SJCRH30 (cell line): ENCODE results near the gene ARHGAP31. TPM values are rescaled to one million over a fixed set of nuclear protein-coding genes. Genes with fewer than 3 reads are reported as not detected.
"Not testable (repeated sequence)": the region's sequence is repeated elsewhere in the genome, so short reads cannot be mapped to it uniquely, and the experiment has no call there.

ENCODE experiments used
- DNase-seq, 2 experiments: peaks; one replicate each; pipeline ENCODE4 v3.0.0-alpha.2; 2015 to 2020
- H3K27ac ChIP-seq: fragments of 250-450 bp; sonication (Bioruptor Pico); 2 replicates; pipeline ENCODE4 v1.5.1; 2020; ENCODE audit warnings: mild to moderate bottlenecking, moderate library complexity
- H3K27me3 ChIP-seq: fragments of 250-450 bp; sonication (Bioruptor Pico); 2 replicates; pipeline ENCODE4 v1.5.1; 2020; ENCODE audit warnings: mild to moderate bottlenecking, moderate library complexity
- H3K36me3 ChIP-seq: fragments of 250-450 bp; sonication (Bioruptor Pico); 2 replicates; pipeline ENCODE4 v1.5.1; 2020; ENCODE audit warnings: mild to moderate bottlenecking, moderate library complexity
- H3K4me1 ChIP-seq: fragments of 250-450 bp; sonication (Bioruptor Pico); 2 replicates; pipeline ENCODE4 v1.5.1; 2020; ENCODE audit warnings: mild to moderate bottlenecking, moderate library complexity
- H3K4me3 ChIP-seq: fragments of 250-450 bp; sonication (Bioruptor Pico); 2 replicates; pipeline ENCODE4 v1.5.1; 2020; ENCODE audit warnings: mild to moderate bottlenecking, moderate library complexity
- H3K9me3 ChIP-seq: fragments of 250-450 bp; sonication (Bioruptor Pico); replicated peaks from 2 replicates; pipeline ENCODE4 v1.5.1; 2020; ENCODE audit warnings: mild to moderate bottlenecking, moderate library complexity
- total RNA-seq: library from RNA; depleted of rRNA; stranded (reverse); fragments of >200 nt; shearing (Covaris generic); gene quantifications from 2 replicates; pipeline ENCODE4 v1.2.3, GENCODE V29; 2014

ARHGAP31 gene
- total RNA-seq, 1 experiment from 2014 or later: 7.9 TPM

DNA sequence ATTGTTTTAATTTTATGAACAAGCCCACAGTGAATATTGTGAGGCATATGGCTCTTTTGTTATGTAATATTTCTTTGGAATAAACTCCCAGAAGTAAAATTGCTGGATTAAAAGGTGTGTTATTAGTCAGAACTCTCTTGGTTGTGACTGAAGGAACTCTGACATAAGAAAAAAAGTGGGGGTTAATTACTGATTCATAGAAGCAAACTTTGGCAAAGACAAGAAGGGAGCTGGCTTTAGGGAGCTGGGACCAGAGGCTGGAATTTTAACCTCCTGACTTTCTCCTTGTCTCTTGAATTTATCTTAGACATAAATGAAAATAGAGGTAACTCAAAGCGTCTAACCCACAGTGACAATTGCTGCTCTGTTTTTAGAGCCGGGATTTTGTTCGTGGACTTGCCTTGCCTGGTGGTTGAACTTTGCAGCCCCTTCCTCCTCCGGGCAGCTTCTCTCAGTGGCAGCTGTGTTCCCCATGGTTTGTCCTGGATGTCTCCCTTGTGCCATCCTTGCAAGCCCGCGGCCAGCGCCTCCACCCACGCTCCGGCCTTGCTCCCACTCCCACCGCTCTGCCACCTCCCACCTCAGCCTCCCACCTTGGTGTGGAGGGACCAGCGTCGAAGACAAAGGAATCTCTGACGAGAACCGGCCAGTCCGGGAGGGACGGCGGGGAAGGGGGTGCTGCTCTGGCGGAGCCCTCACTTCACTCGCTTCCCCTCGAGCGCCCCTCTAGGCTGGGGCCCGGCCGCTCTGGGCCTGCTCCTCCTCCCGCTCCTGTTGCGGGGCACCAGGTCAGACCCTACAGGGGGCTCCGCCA is 28.0 kb downstream of the ARHGAP31 start:
- H3K4me1 ChIP-seq: peaks cover 29% of the 10 kb centered on the region
- peak overlapping the region; percentile 65 for H3K4me3 ChIP-seq
- no peaks in the 10 kb centered on the region for H3K27me3 ChIP-seq
- H3K9me3 ChIP-seq: no peaks in the 10 kb centered on the region
- peak overlapping the region; percentile 90 for H3K27ac ChIP-seq
- H3K36me3 ChIP-seq: 0 out of 2 replicates have a peak, but pooled peaks cover 4% of the 10 kb centered on the region
- no peak for DNase-seq

DNA sequence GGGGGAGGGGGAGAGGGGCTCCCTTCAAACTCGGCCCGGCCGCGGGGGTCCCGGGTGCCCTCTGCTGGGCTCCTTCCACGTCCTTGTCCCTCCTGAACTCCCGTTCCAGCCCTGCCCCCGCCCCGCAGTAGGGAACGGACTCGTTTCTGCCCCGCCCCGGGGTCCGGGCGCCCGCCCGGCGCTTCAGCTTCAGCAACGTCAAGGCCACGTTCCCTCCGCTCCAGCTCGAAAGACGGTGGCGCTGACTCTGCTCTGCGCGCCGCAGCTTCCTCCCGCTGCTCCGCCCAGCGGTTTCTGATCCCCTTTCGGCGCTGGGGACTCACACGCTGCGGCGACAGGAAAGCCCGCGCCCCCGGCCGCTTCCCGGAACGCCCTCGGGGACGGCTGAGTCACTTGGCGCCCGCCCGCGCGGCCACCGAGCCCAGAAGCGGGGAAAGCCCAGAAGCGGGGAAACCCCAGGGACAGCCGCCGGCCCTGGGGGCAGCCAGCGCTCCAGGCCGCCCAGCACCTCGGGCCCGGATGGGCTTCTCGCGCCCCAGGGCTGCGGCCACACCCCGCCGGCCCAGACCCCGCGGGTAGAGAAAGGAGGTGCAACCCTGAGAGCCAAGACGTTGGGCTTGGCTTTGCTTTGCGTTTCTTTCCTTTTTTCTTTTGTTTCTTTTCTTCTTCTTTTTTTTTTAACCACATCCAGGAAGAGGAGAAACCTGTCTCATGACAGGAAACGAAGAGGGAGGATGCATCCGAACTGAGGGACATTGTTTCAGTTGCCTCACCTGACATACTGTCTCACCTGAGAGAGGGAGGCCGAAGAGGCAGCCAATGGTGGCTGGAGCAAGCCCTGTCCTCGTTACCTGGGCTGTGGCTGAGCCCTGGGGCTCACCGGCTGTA is 28.9 kb downstream of the ARHGAP31 start:
- Histone ChIP-seq H3K4me1 (peaks cover 22% of the 10 kb centered on the region), H3K36me3 (0 out of 2 replicates have a peak, but pooled peaks cover 4% of the 10 kb centered on the region), H3K4me3 (peak overlapping the region; percentile 65), H3K27ac (peak overlapping the region; percentile 90), H3K27me3 (no peaks in the 10 kb centered on the region), H3K9me3 (no peaks in the 10 kb centered on the region)
- DNase-seq: peak; percentile 82 to 88

DNA sequence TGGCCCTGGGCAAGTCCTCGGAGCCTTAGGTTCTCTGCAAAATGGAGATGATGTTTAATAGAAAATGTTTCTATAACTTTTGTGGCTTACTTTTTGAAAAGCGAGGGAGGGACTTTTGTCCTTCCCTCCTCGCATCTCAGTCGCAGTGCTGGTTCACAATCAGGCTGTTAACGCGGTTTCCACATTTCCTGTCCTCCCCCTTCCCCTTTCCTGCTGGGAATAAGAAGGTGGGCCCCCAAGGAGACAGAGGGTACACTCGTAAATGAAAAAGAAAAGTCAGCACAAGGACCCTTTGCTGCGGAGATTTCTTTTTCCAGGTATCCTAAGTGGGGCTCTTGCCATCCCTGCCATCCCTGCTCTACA is 29.5 kb downstream of the ARHGAP31 start:
- Histone ChIP-seq H3K4me1 (peaks cover 16% of the 10 kb centered on the region), H3K27me3 (no peaks in the 10 kb centered on the region), H3K4me3 (peak overlapping the region; percentile 65), H3K9me3 (no peaks in the 10 kb centered on the region), H3K27ac (peak overlapping the region; percentile 90; the same call in 1 of the 2 replicates), H3K36me3 (0 out of 2 replicates have a peak, but pooled peaks cover 4% of the 10 kb centered on the region)
- DNase-seq: no peak

DNA sequence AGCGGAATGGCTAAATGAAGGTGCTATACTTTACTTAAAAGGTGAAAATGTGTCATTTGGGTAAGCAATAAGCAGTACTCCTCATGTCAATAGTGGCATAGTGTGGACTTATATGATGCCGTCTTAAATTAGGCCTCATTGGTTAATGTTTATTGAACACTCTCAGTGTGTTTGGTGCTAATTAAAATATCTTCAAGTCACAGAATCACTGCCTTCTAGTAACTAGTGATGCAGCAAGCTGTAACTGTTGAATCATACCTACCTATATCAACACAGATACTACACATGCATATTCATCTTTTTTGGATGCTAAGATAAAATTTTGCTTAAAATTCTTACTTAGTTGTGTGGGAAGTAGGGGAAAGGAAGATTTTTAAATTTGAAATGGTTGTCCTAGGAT is 30.7 kb downstream of the ARHGAP31 start:
- Histone ChIP-seq H3K4me3 (no peak overlapping the region), H3K27ac (no peak overlapping the region), H3K4me1 (peaks cover 5% of the 10 kb centered on the region; the same call in 1 of the 2 replicates), H3K36me3 (peaks cover 9% of the 10 kb centered on the region; the same call in 1 of the 2 replicates), H3K9me3 (no peaks in the 10 kb centered on the region), H3K27me3 (no peaks in the 10 kb centered on the region)
- no peak for DNase-seq

DNA sequence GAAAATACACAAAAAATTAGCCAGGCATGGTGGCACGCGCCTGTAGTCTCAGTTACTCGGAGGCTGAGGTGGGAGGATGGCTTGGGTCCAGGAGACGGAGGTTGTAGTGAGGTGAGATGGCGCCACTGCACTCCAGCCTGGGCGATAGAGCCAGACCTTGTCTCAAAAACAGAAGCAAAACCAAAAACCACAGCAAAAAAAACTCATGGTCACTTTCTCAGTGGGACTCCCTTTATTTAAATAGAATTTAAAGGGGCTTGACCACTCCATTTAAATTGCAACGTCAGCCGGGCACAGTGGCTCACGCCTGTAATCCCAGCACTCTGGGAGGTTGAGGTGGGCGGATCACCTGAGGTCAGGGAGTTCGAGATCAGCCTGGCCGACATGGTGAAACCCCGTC is 32.8 kb downstream of the ARHGAP31 start:
- Histone ChIP-seq H3K36me3 (peaks cover 10% of the 10 kb centered on the region; the same call in 1 of the 2 replicates), H3K27ac (no peak overlapping the region), H3K4me1 (no peaks in the 10 kb centered on the region), H3K27me3 (no peaks in the 10 kb centered on the region), H3K9me3 (no peaks in the 10 kb centered on the region), H3K4me3 (no peak overlapping the region)
- DNase-seq: no peak

DNA sequence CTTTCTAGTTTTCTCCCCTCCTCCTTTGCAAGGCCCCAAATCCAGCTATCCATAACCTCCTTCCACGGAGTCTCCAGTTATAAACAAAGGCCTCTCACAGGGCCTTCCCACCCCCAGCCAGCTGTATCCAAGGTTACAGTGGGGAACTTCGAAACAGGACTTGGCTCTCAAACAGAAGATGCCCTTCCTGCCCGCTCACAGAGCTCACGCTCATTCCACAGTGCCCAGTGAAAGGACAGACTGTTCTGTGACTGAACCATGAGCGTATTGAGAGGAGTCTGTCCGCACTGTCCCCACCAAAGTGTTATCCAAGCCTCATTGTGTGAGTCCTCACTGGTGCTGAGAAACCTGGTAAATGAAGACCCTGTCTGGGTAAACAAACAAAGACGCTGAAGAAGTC is 35.4 kb downstream of the ARHGAP31 start:
- no peak for DNase-seq
- no peaks in the 10 kb centered on the region for H3K9me3 ChIP-seq
- no peaks in the 10 kb centered on the region for H3K27me3 ChIP-seq
- H3K27ac ChIP-seq: no peak overlapping the region
- H3K4me3 ChIP-seq: no peak overlapping the region
- no peaks in the 10 kb centered on the region for H3K4me1 ChIP-seq
- peaks cover 7% of the 10 kb centered on the region; the same call in 1 of the 2 replicates for H3K36me3 ChIP-seq

DNA sequence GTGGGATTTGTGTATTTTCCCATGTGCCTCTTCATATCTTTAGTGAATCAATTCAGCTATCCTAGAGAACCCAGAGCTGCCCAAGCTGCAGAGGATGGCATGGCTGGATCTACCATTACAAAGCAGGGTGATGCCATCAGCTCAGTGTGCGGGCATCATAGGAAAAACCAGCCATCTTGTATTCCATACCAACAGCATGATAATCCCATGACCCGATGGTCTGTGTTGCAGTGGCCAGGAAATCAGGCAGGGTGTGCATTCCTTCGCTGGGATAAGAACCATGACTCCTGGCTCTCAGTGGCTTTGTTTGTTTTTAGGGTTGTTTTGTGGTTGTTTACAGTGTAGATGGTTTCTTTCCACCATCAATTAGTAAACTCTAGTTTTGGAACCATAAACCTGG is 36.0 kb downstream of the ARHGAP31 start:
- no peaks in the 10 kb centered on the region for H3K9me3 ChIP-seq
- H3K27me3 ChIP-seq: no peaks in the 10 kb centered on the region
- H3K4me3 ChIP-seq: no peak overlapping the region
- H3K4me1 ChIP-seq: no peaks in the 10 kb centered on the region; the same call in 1 of the 2 replicates
- peaks cover 7% of the 10 kb centered on the region; the same call in 1 of the 2 replicates for H3K36me3 ChIP-seq
- no peak overlapping the region for H3K27ac ChIP-seq
- DNase-seq: no peak

DNA sequence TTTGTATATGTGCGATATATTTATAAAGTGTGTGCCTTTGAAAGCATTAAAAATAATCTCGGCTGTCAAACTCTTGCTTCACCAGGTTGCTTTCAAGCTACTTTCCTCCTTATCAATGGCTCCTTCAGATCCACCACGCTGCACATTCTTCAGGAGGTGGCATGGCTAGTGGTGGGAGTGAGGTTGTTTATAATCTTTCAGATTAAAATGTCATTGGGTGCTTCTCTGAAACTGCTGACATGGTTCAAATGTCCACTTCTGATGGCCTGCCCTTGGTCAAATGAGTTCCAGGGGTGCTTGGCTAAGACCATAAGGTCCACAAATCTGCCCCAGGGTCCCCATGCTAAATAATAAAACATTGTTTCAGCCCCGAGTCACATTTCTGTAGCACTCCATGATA is 36.7 kb downstream of the ARHGAP31 start:
- H3K9me3 ChIP-seq: no peaks in the 10 kb centered on the region
- H3K4me1 ChIP-seq: no peaks in the 10 kb centered on the region; the same call in 1 of the 2 replicates
- H3K27me3 ChIP-seq: no peaks in the 10 kb centered on the region
- DNase-seq: no peak
- no peak overlapping the region for H3K27ac ChIP-seq
- H3K4me3 ChIP-seq: no peak overlapping the region
- H3K36me3 ChIP-seq: peaks cover 7% of the 10 kb centered on the region; the same call in 1 of the 2 replicates

DNA sequence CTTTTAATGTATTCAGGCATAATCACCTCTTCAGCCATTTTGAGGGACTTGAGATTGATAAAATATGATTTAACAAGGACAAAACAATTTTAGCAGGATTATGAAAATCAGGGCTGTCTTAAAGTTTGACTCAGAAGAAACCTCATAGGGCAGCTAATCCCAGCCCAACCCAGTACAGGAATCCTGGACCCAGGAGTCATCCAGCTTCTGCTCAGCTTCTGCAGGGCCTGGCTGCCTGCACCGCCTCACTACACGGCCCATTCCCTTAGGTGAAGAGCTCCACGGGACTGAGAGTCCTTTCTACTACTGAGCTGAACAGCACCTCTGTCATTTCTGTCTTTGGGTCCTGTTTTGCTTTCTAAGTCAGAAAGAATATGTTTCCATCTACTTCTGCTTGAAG is 37.5 kb downstream of the ARHGAP31 start:
- H3K4me1 ChIP-seq: no peaks in the 10 kb centered on the region; the same call in 1 of the 2 replicates

DNA sequence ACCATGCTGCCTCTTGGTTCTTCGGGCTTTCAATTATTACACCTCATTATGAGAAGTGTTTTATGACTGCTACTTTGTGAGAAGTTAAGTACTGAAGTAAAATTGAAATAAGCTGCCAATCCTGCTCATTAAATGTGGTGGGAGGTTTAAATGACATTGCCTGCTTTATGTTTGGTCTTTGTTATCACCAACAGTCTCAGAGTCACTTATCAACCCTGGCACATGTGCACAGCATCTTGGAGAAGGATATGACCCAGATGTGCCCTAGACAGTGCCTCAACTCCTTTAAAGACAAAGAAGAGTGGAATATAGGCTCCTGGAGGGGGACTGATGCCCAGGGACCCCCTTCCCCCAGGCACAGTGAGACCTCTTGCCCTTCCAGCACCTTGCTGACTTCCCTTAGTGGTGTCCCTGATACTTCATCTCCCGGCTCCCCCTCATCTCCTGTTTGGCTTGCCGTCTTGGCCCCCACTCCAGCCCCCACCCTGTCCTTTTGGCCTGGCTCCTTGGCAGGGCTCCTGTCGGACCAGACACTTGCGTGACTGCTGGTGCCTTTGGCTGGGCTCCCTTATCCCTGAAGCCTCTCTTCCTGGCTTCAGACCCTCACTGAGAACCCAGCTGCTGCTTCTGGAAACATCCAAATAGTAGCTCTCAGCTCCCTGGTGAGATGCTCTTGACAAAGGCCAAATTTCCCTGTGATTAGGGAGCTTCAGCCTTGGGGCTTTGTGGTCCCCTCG is 39.8 kb downstream of the ARHGAP31 start:
- peaks cover 14% of the 10 kb centered on the region for H3K36me3 ChIP-seq
- no peak for DNase-seq
- no peaks in the 10 kb centered on the region; the same call in 1 of the 2 replicates for H3K4me1 ChIP-seq
- H3K9me3 ChIP-seq: peaks cover 7% of the 10 kb centered on the region
- no peak overlapping the region for H3K4me3 ChIP-seq
- no peak overlapping the region for H3K27ac ChIP-seq
- no peaks in the 10 kb centered on the region for H3K27me3 ChIP-seq

More for the DNA sequence above, 37.5 kb downstream of the ARHGAP31 start:
- no peak overlapping the region for H3K27ac ChIP-seq
- no peak overlapping the region for H3K4me3 ChIP-seq
- H3K9me3 ChIP-seq: peaks cover 2% of the 10 kb centered on the region
- H3K36me3 ChIP-seq: peaks cover 8% of the 10 kb centered on the region
- H3K27me3 ChIP-seq: no peaks in the 10 kb centered on the region
- no peak for DNase-seq

DNA sequence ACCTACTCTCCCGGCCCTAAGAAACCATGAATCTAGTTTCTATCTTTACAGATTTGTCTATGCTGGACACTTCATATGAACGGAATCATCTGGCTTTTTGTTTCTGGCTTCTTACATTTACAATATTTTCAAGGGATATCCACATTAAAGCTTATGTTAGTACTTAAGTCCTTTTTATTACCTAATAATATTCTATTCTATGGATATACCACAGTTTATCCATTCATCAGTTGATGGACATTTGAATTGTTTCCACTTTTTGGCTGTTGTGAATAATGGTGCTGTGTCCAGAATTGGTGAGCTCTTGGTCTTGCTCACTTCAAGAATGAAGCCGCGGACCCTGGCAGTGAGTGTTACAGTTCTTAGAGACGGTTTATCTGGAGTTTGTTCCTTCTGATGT is 42.6 kb downstream of the ARHGAP31 start:
- H3K36me3 ChIP-seq: peaks cover 8% of the 10 kb centered on the region
- H3K27me3 ChIP-seq: no peaks in the 10 kb centered on the region
- no peak overlapping the region for H3K27ac ChIP-seq
- H3K4me3 ChIP-seq: no peak overlapping the region
- H3K9me3 ChIP-seq: peaks cover 7% of the 10 kb centered on the region
- no peaks in the 10 kb centered on the region; the same call in 1 of the 2 replicates for H3K4me1 ChIP-seq
- no peak for DNase-seq

DNA sequence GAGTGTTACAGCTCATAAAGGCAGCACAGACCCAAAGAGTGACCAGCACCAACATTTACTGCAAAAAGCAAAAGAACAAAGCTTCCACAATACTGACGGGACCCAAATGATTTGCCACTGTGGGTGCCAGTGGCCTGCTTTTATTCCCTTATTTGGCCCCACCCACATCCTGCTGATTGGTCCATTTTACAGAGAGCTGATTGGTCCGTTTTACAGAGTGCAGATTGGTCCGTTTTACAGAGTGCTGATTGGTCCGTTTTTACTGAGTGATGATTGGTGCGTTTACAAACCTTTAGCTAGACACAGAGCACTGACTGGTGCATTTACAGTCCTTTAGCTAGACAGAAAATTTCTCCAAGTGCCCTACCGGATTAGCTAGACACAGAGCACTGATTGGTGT is 43.2 kb downstream of the ARHGAP31 start:
- not testable (repeated sequence) for DNase-seq, H3K4me1 ChIP-seq, H3K4me3 ChIP-seq, H3K9me3 ChIP-seq, H3K36me3 ChIP-seq, H3K27me3 ChIP-seq, H3K27ac ChIP-seq

DNA sequence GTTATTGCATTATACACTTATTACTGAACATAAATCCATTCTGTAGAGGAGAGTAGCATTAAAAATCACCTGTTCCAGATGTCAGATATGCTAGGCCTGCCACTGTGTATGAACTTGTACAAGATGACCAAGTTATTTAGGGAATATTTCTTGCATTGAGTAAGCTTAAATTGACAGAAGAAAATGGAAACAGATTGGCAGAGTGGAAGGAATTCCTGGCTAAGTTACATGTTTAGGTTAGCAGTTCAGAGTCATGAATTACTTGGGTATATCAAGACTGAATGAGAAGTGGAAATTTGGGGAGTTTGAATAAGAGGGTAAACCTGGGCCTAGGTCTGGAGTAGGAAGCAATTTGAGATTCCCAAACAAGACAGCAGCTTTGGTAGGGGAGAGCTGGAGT is 44.6 kb downstream of the ARHGAP31 start:
- H3K9me3 ChIP-seq: peaks cover 7% of the 10 kb centered on the region
- no peak for DNase-seq

DNA sequence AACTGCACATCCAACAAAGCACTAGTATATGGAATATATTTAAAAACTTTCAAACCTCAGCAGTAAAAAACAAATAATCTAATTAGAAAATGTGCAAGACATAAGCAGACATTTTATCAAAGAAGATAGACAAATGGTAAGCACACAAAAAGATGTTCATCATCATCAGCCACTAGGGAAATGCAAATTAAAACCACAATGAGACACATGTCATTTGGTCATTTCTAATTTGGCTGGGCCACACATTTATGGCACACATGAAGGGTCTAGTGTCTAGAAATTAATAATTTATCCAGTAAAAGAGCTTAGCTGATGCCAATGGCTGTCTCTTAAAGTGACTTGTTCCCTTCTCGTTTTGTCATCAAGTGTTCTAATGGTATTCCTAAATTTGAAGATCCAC is 45.8 kb downstream of the ARHGAP31 start:
- peaks cover 7% of the 10 kb centered on the region for H3K9me3 ChIP-seq
- no peak overlapping the region for H3K27ac ChIP-seq
- no peak for DNase-seq

More for the DNA sequence above, 44.6 kb downstream of the ARHGAP31 start:
- Histone ChIP-seq H3K27me3 (no peaks in the 10 kb centered on the region), H3K4me1 (peaks cover 5% of the 10 kb centered on the region), H3K4me3 (no peak overlapping the region), H3K27ac (no peak overlapping the region), H3K36me3 (peaks cover 8% of the 10 kb centered on the region)

More for the DNA sequence above, 45.8 kb downstream of the ARHGAP31 start:
- no peaks in the 10 kb centered on the region for H3K27me3 ChIP-seq
- H3K4me1 ChIP-seq: peaks cover 12% of the 10 kb centered on the region
- no peak overlapping the region for H3K4me3 ChIP-seq
- H3K36me3 ChIP-seq: peaks cover 8% of the 10 kb centered on the region
